GM11168 (cell line): Measurements from ENCODE around the gene LOXL3.

Experiments used
- in situ Hi-C: fragments of 300-500 bp; cut with MboI; formaldehyde crosslinking; loops from one replicate; pipeline ENCODE4 v1.12.0; 2022; ENCODE audit warnings: low sequenced_read_pairs; ENCODE audit not compliant: unreplicated experiment

LOXL3 gene

DNA sequence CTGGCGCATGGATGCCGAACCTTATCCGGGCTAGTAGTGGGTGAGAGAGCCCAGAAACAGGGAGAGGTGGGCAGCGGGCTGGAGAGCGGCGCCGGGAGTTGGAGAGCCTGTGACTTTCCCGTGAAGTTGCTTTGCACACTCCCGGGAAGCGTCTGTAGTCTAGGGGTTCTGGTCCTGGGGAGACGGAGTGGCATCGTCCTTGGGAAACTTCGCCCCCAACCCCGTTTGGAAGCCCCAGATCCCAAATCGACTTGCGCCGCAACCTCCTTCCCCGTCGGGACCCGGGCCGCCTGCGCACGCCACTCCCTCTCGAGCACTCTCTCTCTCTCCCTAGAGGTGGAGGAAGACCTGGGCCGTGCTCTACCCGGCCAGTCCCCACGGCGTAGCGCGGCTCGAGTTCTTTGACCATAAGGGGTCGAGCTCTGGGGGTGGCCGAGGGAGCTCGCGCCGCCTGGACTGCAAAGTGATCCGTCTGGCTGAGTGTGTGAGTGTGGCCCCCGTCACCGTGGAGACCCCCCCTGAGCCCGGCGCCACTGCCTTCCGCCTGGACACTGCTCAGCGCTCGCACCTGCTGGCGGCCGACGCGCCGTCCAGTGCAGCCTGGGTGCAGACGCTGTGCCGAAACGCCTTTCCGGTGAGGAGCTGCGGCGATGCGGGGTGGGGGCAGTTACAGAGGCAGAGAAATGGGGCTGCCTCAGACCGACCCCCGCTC lies 1.2 kb upstream of the LOXL3 start:
- in situ Hi-C loops = no loop called here

DNA sequence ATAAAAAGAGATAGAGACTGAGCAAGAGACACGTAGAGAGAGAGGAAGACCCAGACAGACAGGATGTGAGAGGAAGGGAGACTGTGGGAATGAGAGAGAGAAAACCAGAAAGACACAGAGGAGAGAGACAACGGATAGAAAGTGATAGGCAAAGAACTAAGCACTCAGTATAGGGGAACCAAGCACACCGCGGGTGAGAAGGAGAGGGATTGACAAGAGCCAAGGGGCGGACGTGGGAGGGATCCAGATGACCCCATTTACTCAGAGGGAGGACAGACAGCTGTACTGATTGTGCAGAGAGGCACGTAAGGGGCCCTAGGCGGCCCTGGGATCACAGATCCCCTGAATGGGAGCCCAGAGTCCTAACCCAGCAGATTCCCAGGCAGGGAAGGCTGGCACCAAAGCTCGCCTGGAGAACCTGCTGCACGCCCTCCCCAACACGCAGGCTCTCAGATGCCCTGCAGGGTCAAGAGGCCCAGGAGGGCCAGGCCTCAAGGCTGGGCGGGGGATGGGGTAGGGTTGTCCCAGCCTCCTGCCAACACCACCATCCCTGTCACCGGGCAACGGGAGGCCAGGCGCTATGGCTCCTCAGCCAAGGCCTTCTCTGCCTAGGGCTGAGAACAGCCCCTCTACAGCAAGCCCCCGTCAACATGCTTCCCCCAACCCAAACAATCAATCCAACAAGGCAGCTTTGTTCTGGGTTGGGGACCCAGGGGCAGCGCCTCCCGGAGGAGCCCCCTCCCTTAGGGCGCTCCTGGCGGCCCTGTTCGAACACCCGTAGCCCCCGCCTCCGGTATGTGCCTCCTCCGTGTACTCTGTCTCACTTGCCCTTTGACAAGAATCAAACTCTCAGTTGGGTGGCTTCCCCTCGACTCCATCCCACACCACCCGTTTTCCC lies 579 bp downstream of the LOXL3 start:
- in situ Hi-C loops = no loop called here

DNA sequence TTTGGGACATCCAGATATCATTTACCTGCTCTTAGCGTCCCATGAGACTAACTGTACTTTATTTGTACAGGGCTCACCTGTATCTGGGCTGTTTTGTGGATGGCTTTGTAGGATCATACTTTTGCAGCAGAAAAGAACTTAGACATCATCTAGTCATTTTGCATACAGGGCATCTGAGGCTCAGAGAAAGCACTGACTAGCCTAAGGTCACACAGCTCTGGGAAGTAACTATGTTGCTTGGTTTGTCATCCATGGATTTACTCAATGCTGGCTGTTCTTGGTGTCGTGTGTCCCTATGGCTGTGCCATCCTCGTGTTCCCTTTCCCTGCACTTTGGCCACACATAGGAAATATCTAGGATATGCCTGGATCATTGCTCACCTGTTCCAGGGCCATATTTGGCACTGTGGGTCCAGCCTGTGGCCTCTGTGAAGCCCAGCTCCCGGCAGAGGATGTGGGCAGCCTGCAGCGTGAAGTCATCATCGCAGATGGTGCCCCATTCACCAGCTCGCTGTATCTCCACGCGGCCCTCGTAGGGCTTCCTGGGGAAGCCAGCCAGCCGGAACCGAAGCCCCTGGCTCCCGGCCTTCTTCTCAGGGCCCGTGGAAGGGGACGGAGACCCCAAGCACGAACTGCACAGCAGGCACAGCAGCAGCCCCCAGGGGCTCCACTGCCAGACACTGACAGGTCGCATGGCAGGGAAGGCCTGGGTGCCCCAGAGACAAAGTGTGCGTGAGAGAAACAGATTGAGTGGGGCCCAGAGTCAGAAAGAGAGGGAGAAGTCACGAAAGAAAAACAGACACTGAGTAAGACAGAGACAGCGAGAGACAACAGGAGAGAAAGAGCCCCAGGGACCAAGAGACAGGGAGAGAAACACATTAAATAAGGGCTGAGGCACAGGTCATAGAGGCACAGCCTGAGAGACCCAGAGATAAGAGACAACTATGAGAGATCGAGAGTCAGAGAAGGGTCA lies 1.5 kb downstream of the LOXL3 start:
- in situ Hi-C loops = no loop called here

DNA sequence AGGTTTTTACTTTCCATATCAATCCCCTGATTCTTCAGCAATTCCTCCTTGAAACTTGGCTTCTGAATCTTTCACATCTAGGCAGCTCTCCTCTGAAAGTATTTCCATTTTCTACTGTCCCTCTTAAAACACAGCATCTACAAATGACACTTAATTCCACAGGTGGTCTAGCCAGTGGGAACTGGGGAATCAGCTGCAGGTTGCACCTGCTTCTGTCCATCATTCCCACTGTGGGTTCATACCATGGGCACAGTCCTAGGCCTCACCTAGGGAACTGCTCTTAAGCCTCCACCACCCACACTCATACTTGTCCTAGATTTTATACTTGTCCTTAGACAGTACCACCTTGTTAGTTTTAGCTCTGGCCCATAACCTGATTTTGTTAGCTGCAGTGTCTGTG lies 2.2 kb downstream of the LOXL3 start:
- in situ Hi-C loops = no loop called here

GRCh38 chr2:74550231-74550630 lies 3.5 kb downstream of the LOXL3 start:
- in situ Hi-C loops = no loop called here

DNA sequence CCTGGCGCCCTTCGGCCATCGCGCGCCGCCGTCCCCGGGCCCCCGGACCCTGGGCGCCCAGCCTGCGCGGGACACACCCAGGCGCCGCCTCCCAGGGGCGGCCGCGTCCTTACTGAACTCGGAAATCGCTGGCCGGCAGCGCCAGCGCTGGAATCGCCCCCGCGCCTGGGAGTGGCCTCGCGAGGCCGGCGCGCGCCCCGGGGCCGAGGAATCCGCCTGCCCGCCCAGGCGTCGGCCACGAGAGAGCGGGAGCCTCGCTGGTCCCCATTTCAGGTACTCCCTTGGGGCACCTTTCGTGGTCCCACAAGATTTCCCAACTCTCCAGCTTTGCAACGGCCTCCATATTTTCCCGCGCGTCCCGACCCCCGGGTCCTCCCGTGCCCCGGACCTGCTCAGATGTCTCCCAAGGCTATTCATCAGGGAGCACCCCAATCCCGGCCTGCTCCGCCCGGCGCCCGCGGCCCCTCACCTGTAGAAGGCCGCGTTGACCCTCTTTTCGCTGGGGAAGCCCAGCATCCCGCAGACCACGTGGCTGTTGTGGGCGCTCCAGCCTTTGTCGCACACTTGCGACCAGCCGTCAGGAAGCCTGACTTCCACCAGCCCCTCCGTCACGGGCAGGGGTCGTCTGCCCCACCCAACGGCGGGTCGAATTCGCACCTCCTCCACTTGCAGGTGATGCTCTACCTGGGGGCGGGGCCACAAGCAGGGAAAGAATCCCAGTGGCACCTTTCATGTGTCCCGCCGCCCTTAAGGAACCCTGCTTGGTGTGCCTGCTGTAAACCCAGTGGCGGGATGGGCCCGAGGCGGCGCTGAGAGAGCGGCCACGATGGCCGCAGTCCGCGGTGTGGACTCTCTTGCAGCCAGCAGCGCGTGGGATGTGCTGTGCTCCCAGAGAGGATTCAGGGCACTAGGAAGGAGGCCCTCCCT lies 4.6 kb downstream of the LOXL3 start:
- in situ Hi-C loops = no loop called here

GRCh38 chr2:74548285-74548899 lies 5.3 kb downstream of the LOXL3 start:
- in situ Hi-C loops = no loop called here

- in situ Hi-C loops = no loop called here
These were observed 7.7 kb downstream of the LOXL3 start for GRCh38 chr2:74546004-74546403.

GRCh38 chr2:74544634-74545033 lies 9.1 kb downstream of the LOXL3 start:
- in situ Hi-C loops = no loop called here

GRCh38 chr2:74542978-74543377 lies 10.8 kb downstream of the LOXL3 start:
- in situ Hi-C loops = no loop called here

DNA sequence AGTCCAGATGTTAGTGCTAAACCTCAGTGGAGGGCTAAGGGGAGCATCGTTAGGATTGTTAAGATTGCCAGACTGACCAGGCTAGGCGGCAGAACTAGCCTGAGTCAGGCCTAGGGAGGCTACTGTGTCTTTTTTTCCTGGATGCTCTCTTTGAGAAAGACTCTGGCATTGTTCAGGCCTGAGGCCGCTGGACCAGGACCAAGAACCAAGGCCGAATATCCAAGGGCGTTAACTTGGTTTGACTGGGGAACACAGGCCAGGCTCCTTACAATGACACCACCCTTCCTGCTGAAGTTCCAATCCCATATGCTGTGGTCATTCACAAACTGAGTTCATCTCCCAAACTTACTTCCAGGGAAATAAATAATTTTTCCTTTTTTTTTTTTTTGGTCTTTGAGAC lies 13.5 kb downstream of the LOXL3 start:
- in situ Hi-C loops = no loop called here

GRCh38 chr2:74538881-74539339 lies 14.8 kb downstream of the LOXL3 start:
- in situ Hi-C loops = no loop called here

DNA sequence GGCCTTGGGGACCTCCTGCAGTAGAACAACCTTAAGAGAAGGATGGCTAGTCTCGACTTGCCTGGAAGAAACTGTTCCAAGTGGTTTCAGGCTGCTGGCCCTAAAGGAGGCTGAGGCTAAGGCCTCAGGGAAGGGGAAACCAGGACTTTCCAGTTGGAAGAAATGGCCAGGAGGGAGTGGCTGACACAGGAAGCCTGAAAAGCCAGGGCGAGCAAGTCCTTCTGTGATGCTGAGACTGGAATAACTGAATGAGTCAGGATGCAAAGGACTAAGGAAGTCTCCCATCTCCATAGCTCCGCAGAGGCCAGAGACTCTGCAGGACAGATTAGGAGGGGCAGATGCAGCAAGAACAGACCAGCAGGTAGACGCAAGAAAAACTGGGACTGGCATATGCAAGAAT lies 16.6 kb downstream of the LOXL3 start:
- in situ Hi-C loops = no loop called here

DNA sequence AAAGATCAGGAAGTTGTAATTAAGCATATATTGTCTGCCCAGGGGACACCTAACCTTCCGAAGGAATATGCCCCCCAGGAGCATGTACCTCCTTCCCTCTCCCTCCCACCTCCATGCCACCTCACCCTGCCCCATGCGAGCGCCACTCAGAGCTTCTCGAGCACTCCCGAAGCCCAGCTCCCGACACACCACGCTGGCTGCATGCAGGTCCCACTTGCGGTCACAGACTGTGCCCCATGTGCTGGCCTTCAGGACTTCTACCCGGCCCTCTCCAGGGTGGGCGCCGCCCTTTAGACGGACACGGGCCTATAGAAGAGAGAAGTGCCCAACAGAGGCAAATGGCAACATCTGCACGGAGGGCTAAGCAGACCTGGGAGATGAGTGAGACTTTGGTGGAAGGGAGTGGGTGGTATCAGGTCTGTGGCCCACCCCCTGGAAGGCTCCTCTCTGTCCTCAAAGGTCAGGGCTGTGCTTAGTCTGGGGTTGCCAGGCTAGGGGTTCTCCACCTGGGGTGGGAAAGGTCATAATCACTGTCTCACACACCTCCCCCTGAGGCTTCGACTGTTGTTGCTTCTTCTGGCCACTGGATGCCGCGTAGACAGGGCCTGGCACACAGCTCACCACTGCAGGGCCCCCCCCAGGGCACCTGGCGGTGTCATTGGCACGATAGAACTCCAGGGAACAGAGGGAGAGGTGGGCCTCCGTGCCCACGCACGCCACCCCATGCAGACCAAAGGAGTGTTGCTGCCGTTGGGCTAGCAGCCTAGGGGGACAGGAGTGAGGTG lies 17.4 kb downstream of the LOXL3 start:
- in situ Hi-C loops = no loop called here

DNA sequence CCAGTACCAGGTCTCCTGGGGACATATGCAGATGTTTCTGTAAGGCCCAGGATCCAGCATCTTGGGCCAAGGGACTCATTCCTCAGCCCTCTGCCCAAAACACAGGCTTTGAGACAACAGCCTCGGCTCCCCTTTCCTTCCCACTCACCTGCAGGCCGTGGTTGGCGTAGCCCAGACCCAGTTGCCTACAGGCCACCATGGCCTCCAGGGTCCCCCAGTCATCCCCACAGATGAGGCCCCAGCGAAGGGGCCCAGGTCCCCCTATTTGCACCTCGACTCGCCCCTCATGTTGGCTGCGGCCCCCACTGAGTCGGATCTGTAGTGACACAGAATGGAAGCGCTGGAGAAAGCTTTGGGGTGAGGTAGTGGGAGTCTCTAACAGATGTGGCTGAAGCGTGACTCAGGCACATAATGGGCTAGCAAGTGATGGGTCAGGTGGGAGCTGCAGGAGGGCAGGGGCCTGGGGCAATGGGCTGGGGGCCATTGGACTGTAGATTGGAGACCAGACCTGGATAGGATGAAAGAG lies 18.2 kb downstream of the LOXL3 start:
- in situ Hi-C loops = no loop called here

DNA sequence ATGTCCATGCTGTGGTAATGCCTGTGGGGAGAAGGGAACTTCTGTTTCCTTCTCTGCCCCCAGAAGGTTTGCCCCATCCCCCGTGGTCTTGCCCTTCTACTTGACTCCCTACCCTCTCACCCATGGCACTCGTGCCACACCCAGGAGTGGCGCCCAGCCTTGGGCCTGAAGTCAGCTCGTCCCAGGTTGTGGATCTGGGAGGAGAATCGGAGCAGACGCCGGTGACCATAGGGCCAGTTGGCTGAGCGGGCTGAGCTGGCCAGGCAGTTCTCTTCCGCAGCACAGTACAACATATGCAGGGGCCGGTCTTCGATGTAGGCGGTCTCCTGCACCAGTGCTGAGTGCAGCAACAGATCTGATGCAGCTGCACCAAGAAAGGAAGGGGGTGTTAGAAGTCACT lies 19.3 kb downstream of the LOXL3 start:
- in situ Hi-C loops = no loop called here

DNA sequence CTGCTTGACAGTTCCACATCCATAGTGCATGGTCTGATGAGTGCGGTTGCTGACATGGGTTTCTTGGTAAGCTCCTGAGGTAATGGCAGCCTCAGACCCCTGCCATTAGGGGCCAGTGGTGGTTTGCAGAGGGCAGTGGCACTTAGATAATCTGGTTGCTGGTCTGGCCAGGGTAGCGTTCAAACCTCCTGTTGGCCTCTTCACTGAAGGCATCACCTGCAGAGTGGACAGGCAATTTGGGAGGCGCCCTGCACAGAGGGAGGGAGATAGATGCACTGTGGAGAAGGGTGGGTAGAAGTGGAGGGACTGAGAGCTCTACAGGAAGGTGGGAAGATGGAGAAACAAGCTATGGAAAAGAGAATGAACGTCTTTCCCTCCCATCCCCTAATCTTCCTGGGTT lies 20.3 kb downstream of the LOXL3 start:
- in situ Hi-C loops = no loop called here

GRCh38 chr2:74532222-74532621 lies 21.5 kb downstream of the LOXL3 start:
- in situ Hi-C loops = no loop called here
